WTC11 (cell line): ENCODE data around the gene NKX6-2. TPM values are rescaled to one million over a fixed set of nuclear protein-coding genes. Genes with fewer than 3 reads are reported as not detected.
"Not testable (repeated sequence)": the region's sequence is repeated elsewhere in the genome, so short reads cannot be mapped to it uniquely, and the experiment has no call there.

ENCODE experiments used
- ATAC-seq: fragments of 200-7000 bp; cut with Tn5 transposase; 2 replicates; pipeline ENCODE4 v1.10.0; 2021; ENCODE audit warnings: mild to moderate bottlenecking, moderate library complexity
- CTCF ChIA-PET: fragments of 300-600 bp; sonication (Branson Sonifier 250); formaldehyde crosslinking; loops from one replicate; lab custom pipeline; 2021; ENCODE audit warnings: antibody characterized with exemption; lab: Charles Lee
- POLR2A ChIA-PET: fragments of 350-600 bp; sonication (Branson Sonifier 250); formaldehyde crosslinking; loops from one replicate; lab custom pipeline; 2021; ENCODE audit warnings: antibody characterized with exemption; lab: Charles Lee
- DNase-seq: peaks from one replicate; pipeline ENCODE4 v3.0.0; 2021; ENCODE audit warnings: low spot score
- H3K27ac Mint-ChIP-seq: 2 replicates; pipeline ENCODE4 v1.8.0; 2021; ENCODE audit warnings: mixed read lengths
- H3K27me3 Mint-ChIP-seq: 2 replicates; pipeline ENCODE4 v1.8.0; 2021; ENCODE audit warnings: low read depth, mild to moderate bottlenecking, moderate library complexity, mixed read lengths
- H3K36me3 Mint-ChIP-seq: 2 replicates; pipeline ENCODE4 v1.8.0; 2021; ENCODE audit warnings: mixed read lengths
- H3K4me1 Mint-ChIP-seq: 2 replicates; pipeline ENCODE4 v1.8.0; 2022; ENCODE audit warnings: mixed read lengths
- H3K4me3 Mint-ChIP-seq: 2 replicates; pipeline ENCODE4 v1.8.0; 2021; ENCODE audit warnings: mild to moderate bottlenecking, moderate library complexity, mixed read lengths
- H3K9me3 Mint-ChIP-seq: 2 replicates; pipeline ENCODE4 v1.8.0; 2021; ENCODE audit warnings: mixed read lengths
- AFF4 ChIP-seq: sonication (generic); formaldehyde crosslinking; IDR thresholded peaks from 2 replicates; pipeline ENCODE4 v1.8.1; 2023; ENCODE audit warnings: mild to moderate bottlenecking, missing genetic modification reagents, borderline replicate concordance
- AR ChIP-seq: fragments of 250-450 bp; sonication (Bioruptor Pico); IDR thresholded peaks from 2 replicates; pipeline ENCODE4 v1.9.0; 2021; ENCODE audit warnings: mild to moderate bottlenecking
- ATF6 ChIP-seq: sonication (generic); formaldehyde crosslinking; IDR thresholded peaks from 2 replicates; pipeline ENCODE4 v1.8.1; 2023; ENCODE audit warnings: mild to moderate bottlenecking, missing genetic modification reagents
- ELF4 ChIP-seq: sonication (generic); formaldehyde crosslinking; IDR thresholded peaks from 2 replicates; pipeline ENCODE4 v1.8.1; 2022; ENCODE audit warnings: low read depth, mild to moderate bottlenecking, moderate library complexity, missing genetic modification reagents
- ERG ChIP-seq: fragments of 250-450 bp; sonication (Bioruptor Pico); IDR thresholded peaks from 2 replicates; pipeline ENCODE4 v1.8.0; 2021; ENCODE audit warnings: mild to moderate bottlenecking
- ESRRA ChIP-seq: sonication (generic); formaldehyde crosslinking; IDR thresholded peaks from 2 replicates; pipeline ENCODE4 v1.8.1; 2022; ENCODE audit warnings: mild to moderate bottlenecking, missing genetic modification reagents, borderline replicate concordance
- HMGXB4 ChIP-seq: sonication (generic); formaldehyde crosslinking; IDR thresholded peaks from 2 replicates; pipeline ENCODE4 v1.8.1; 2023; ENCODE audit warnings: mild to moderate bottlenecking, moderate library complexity, missing genetic modification reagents
- MAX ChIP-seq: sonication (generic); formaldehyde crosslinking; IDR thresholded peaks from 2 replicates; pipeline ENCODE4 v1.8.0; 2022; ENCODE audit warnings: mild to moderate bottlenecking, missing genetic modification reagents
- NR3C1 ChIP-seq: sonication (generic); formaldehyde crosslinking; conservative IDR thresholded peaks from 2 replicates; pipeline ENCODE4 v1.8.1; 2023; ENCODE audit warnings: low read depth, mild to moderate bottlenecking, missing genetic modification reagents
- OVOL2 ChIP-seq: fragments of 250-450 bp; sonication (Bioruptor Pico); IDR thresholded peaks from 2 replicates; pipeline ENCODE4 v1.9.0; 2021; ENCODE audit warnings: mild to moderate bottlenecking, borderline replicate concordance
- RORB ChIP-seq: fragments of 250-450 bp; sonication (Bioruptor Pico); IDR thresholded peaks from 2 replicates; pipeline ENCODE4 v1.9.0; 2021; ENCODE audit warnings: mild to moderate bottlenecking
- SMAD4 ChIP-seq: sonication (generic); formaldehyde crosslinking; IDR thresholded peaks from 2 replicates; pipeline ENCODE4 v1.8.0; 2022; ENCODE audit warnings: mild to moderate bottlenecking, missing genetic modification reagents
- STAT6 ChIP-seq: sonication (generic); formaldehyde crosslinking; conservative IDR thresholded peaks from 2 replicates; pipeline ENCODE4 v1.8.1; 2023; ENCODE audit warnings: mild to moderate bottlenecking, low read depth, missing genetic modification reagents, moderate library complexity
- ZNF121 ChIP-seq: sonication (generic); formaldehyde crosslinking; IDR thresholded peaks from 2 replicates; pipeline ENCODE4 v1.8.0; 2023; ENCODE audit warnings: missing genetic modification reagents
- ZNF416 ChIP-seq: fragments of 250-450 bp; sonication (Bioruptor Pico); IDR thresholded peaks from 2 replicates; pipeline ENCODE4 v1.9.0; 2021; ENCODE audit warnings: mild to moderate bottlenecking, inconsistent platforms
- total RNA-seq: library from RNA; stranded (reverse); gene quantifications from 3 replicates; pipeline ENCODE4 v1.2.3, GENCODE V29; 2021

Gene NKX6-2
- total RNA-seq, 1 experiment from 2014 or later, result 0.15 TPM

GRCh38 chr10:132792796-132793195 lies 6.8 kb upstream of the NKX6-2 start (continued):
- TF ChIP-seq STAT6 (no peak), RORB (CRISPR knock-in tag) (no peak), ERG (CRISPR knock-in tag) (no peak), ELF4 (CRISPR knock-in tag) (no peak), SMAD4 (CRISPR knock-in tag) (no peak), AR (CRISPR knock-in tag) (no peak)

GRCh38 chr10:132792099-132792498 lies 6.2 kb upstream of the NKX6-2 start:
- H3K27me3 Mint-ChIP-seq, result peaks cover 40% of the 10 kb centered on the region
- POLR2A ChIA-PET, CTCF ChIA-PET, H3K4me1 Mint-ChIP-seq, H3K4me3 Mint-ChIP-seq, DNase-seq, ATAC-seq, H3K27ac Mint-ChIP-seq, H3K36me3 Mint-ChIP-seq, H3K9me3 Mint-ChIP-seq: not testable (repeated sequence)

GRCh38 chr10:132790934-132791829 lies 5.2 kb upstream of the NKX6-2 start:
- no peaks in the 10 kb centered on the region for H3K9me3 Mint-ChIP-seq
- no peaks in the 10 kb centered on the region for H3K36me3 Mint-ChIP-seq
- no peak overlapping the region for H3K4me3 Mint-ChIP-seq
- CTCF ChIA-PET, result no interaction called here
- DNase-seq (no peak), ATAC-seq (no peak)
- POLR2A ChIA-PET, result no interaction called here
- H3K27me3 Mint-ChIP-seq, result peaks cover 49% of the 10 kb centered on the region
- H3K4me1 Mint-ChIP-seq, result no peaks in the 10 kb centered on the region
- no peak overlapping the region for H3K27ac Mint-ChIP-seq
- TF ChIP-seq ESRRA (CRISPR knock-in tag) (no peak), MAX (CRISPR knock-in tag) (no peak), AFF4 (CRISPR knock-in tag) (no peak), ATF6 (CRISPR knock-in tag) (no peak), NR3C1 (CRISPR knock-in tag) (no peak), HMGXB4 (CRISPR knock-in tag) (no peak), ZNF416 (CRISPR knock-in tag) (no peak), OVOL2 (CRISPR knock-in tag) (no peak), ZNF121 (CRISPR knock-in tag) (no peak)
